Measurements from ENCODE around the gene TATDN3. TPM values are rescaled to one million over a fixed set of nuclear protein-coding genes. Genes with fewer than 3 reads are reported as not detected.
"Not testable (repeated sequence)": the region's sequence is repeated elsewhere in the genome, so short reads cannot be mapped to it uniquely, and the experiment has no call there.

TATDN3 gene
- 10.1 TPM for total RNA-seq

DNA sequence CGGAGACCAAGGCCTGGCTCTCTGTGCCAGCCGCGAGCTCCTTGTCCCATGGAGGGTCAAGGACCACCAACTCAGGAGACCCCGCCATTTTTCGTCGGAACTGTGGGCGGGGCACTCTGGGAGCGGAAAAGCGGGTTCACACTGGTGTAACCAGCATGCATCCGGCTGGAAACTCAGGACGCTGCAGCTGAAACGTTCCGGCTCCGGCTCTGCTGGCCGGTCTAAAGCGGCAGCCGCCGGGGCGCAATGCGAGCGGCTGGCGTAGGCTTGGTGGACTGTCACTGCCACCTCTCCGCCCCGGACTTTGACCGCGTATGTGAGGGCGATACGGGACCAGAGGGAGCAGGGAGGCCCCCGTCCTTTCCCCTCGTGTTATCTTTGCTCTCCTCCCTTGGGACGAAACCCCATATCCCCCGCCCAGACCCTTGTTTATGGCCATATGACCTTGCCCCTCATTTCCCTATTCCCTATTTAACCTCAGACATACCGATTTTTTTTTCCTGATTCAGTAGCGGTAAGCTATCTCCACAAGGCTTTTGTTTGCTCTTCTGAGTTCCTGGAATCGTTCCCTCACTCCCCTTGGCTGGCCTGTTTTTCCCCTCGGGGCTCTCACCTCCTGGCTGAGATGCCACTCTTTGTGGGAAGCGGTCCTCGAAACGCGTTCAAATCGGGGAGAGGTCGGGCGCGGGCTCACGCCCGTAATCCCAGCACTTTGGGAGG lies at the start of gene TATDN3, which contains the start of gene NSL1:
Gene TATDN3, plus strand, starts transcription at position 219 of the 720 bp plus-strand sequence. Its CDS starts 28 bp downstream, at position 247.
Gene NSL1, minus strand, starts transcription at position 102 of the 720 bp plus-strand sequence. Its CDS starts 14 bp downstream, at position 88.
- peak; percentile 92 for DNase-seq (ENCODE audit: low spot score)

GRCh38 chr1:212743901-212744475 lies 47.7 kb upstream of the TATDN3 start:
- no peak for DNase-seq (ENCODE audit: low spot score)

DNA sequence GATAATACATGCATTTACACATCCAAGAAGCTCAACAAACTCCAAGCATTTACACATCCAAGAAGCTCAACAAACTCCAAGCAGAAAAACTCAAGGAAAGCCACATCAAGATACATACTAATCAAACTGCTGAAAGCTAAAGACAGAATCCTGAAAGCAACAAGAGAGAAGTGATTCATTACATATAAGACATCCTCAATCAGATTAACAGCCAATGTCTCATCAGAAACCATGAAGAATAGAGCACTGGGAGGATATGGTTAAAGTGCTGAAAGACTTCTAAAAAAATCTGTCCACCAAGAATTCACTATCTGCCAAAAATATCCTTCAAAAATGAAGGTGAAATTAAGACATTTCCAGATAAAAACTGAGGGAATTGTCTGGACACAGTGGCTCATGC lies 46.4 kb upstream of the TATDN3 start:
- no peak for DNase-seq (ENCODE audit: low spot score)

DNA sequence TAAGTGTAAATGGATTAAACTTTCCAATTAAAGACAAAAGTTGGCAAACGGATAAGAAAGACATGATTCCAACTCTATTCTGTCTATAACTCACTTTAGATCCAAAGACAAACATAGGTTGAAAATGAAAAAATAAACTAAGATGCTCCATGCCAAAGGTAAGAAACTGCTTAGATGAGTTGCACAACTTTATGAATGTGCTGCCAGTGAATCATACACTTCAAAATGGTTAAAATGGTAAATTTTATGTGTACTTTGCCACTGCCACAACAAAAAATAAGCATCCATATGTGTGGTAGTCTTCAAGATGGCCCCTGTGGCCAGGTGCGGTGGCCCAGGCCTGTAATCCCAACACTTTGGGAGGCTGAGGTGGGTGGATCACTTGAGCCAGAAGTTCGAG lies 45.1 kb upstream of the TATDN3 start:
- DNase-seq (ENCODE audit: low spot score) = no peak

GRCh38 chr1:212749821-212750535 lies 41.7 kb upstream of the TATDN3 start:
- DNase-seq (ENCODE audit: low spot score) = no peak

- no peak for DNase-seq (ENCODE audit: low spot score)
These were observed 39.3 kb upstream of the TATDN3 start for GRCh38 chr1:212752252-212752933.

DNA sequence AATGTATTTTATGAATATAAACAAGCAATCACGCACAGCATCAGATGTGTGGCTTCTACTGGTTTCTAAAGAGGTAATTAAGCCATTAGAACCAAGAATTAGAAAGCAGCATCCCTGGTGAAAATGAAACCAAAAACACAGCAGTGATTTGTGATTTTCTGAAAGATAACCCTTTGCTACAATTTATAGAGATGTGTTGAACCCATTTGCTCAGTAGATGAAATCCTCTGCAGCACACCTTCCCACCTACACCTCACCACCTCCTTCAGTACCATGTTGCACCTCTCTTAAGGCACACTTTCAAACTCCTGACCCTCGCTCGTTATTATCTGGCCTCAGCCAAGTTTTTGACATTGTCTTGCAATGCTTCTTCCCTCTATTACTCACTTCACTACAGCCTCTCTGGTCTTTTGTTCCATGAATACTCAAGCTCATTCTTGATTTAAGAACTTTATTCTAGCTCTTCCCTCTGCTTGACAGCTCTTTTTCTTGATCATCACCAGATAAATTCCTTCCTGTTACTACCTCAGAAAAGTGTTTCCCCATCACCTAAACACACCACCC lies 38.7 kb upstream of the TATDN3 start:
- DNase-seq (ENCODE audit: low spot score) = no peak

DNA sequence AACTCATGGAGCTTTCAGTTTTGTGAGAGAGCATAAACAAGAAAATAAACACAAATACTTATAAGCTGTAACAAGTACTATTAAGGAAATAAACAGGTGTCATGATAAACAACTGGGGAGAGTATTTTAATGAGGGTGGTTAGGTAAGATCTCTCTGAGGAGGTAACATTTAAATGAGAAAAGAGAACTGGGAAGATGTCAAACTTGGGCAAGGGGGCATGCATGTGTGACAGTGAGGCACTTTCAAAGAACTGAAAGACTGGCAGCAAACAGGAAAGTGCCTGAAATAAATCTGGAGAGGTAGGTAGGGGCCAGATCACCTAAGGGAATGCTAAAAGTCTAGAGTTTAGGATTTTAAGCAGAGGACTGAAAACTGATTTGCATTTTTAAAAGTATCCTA lies 37.9 kb upstream of the TATDN3 start:
- no peak for DNase-seq (ENCODE audit: low spot score)

DNA sequence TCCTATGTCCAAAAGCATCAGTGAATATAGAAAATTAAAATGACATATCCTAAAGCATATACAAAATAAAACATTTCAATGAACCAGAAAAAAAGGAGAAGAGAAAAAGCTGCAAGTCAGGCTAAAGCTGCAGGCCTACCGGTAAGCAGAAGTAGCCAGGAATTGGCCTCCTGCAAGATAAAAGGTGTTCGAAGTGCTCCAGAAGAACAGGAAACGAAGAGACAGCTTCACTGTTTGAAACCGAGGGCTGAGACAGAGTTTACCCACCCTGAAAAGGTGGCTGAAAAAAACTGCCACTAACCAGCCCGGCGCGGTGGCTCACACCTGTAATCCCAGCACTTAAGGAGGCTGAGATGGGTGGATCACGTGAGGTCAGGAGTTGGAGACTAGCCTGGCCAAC lies 37.5 kb upstream of the TATDN3 start:
- DNase-seq (ENCODE audit: low spot score) = no peak

GRCh38 chr1:212754680-212755079 lies 37.0 kb upstream of the TATDN3 start:
- no peak for DNase-seq (ENCODE audit: low spot score)

DNA sequence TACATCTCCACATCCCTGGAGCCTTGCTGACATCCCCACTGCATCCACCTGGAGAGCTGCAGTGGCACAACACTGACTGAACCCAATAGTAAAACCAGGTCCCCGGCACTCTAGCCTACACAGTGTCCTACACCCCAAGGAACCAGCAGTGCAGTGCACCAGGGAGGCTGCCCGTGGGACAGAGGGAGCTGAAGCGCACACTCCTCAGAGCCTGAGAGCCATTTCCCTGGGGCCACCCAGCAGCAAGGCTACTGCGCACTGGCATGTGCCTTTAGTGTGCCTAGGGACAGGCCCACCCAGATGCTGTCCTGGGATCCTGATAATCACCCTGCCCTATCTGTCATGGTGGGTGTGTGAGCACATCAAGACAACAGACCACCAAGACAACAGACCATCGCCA lies 32.0 kb upstream of the TATDN3 start:
- no peak for DNase-seq (ENCODE audit: low spot score)

DNA sequence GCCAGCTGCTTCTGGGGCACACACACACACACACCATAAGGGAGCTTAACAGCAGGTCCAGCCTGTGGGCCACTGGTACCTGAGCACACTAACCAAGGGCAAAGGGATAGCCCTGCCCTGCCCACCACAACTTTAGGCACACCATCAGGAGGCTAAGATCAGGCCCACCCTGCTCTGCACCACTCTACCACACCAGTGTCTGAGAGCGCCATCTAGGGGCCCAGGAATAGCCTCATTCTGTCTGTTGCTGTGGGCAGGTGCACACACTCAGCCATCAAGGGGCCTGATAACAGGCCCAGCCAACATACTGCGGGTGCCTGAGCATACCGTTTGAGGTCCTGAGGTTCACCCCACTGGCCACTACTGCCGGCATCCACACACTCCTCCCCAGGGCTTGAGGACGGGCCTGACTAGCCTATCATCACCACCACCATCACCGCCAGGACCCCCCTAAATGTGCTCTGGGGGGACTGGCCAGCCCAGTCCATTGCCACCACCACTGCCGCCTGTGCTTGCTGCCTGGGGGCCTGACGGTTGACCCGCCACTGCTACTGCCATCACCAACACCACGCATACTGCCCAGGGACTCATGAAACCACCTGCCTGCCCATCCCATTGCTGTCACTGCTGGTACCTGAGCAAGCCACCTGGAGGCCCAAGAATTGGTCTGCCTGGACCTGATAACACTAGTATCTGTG lies 31.4 kb upstream of the TATDN3 start:
- no peak for DNase-seq (ENCODE audit: low spot score)

GRCh38 chr1:212762234-212762633 lies 29.5 kb upstream of the TATDN3 start:
- DNase-seq (ENCODE audit: low spot score) = no peak

DNA sequence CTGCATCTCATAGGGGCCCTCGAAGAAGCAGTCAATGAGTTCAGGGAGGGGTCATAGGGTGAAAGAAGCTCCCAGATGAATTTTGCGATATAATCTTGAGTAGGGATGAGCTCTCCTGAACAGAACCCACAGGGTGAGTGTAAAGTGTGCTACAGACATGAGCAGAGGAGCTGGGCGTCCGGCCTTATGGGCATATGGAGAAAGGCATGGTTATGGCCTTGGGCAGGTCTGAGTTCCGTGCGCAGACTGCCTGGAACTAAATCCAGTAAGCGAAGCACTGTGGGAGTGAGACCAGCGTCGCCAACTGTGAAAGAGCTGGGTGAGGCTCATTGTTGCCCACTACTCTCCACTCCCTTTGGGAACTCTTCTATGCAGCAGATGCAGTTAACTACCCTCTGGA lies 28.9 kb upstream of the TATDN3 start:
- DNase-seq (ENCODE audit: low spot score) = no peak

DNA sequence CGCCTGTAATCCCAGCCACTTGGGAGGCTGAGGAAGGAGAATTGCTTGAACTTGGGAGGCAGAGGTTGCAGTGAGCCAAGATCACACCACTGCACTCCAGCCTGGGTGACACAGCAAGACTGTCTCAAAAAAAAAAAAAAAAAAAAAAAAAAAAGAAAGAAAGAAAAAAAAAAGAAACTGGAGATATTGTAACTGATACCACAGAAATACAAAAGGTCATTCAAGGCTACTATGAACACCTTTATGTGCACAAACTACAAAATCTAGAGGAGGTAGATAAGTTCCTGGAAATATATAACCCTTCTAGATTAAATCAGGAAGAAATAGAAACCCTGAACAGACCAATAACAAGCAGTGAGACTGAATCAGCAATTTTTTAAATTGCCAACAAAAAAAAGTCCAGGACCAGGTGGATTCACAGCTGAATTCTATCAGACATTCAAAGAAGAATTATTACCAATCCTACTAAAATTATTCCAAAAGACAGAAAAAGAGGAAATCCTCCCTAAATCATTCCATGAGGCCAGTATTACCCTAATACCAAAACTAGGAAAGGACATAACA lies 26.9 kb upstream of the TATDN3 start:
- not testable (repeated sequence) for DNase-seq (ENCODE audit: low spot score)

DNA sequence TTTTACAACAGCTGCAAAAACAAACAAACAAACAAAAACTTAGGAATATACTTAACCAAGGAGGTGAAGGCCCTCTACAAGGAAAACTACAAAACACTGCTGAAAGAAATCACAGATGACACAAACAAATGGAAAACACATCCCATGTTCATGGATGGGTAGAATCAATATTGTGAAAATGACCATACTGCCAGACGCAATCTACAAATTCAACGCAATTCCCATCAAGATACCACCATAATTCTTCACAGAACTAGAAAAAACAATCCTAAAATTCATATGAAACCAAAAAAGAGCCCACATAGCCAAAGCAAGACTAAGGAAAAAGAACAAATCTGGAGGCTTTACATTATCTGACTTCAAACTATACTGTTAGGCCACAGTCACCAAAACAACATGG lies 24.9 kb upstream of the TATDN3 start:
- DNase-seq (ENCODE audit: low spot score) = not testable (repeated sequence)

- no peak for DNase-seq (ENCODE audit: low spot score)
These were observed 22.1 kb upstream of the TATDN3 start for GRCh38 chr1:212769459-212770167.

GRCh38 chr1:212771341-212771740 lies 20.4 kb upstream of the TATDN3 start:
- DNase-seq (ENCODE audit: low spot score) = no peak

GRCh38 chr1:212773011-212773410 lies 18.7 kb upstream of the TATDN3 start:
- no peak for DNase-seq (ENCODE audit: low spot score)

- no peak for DNase-seq (ENCODE audit: low spot score)
These were observed 17.1 kb upstream of the TATDN3 start for GRCh38 chr1:212774584-212774983.
